Glomerular visceral epithelial cell (primary cell): ENCODE measurements around the gene PCBP3.
A peak's percentile ranks its signal among the peaks of the same experiment; 100 is the strongest.

Experiments
- DNase-seq: peaks from one replicate; pipeline ENCODE4 v3.0.0-alpha.2; 2016; ENCODE audit errors: extremely low spot score

The PCBP3 gene

GRCh38 chr21:45861156-45861870 is 217.8 kb downstream of the PCBP3 start:
- no peak for DNase-seq

GRCh38 chr21:45862543-45863207 is 219.2 kb downstream of the PCBP3 start:
- DNase-seq: no peak

GRCh38 chr21:45863267-45863666 is 219.7 kb downstream of the PCBP3 start:
- DNase-seq: no peak

- no peak for DNase-seq
Measured at GRCh38 chr21:45863751-45864150, 220.2 kb downstream of the PCBP3 start.

GRCh38 chr21:45864436-45864835 is 220.9 kb downstream of the PCBP3 start:
- no peak for DNase-seq

GRCh38 chr21:45865106-45865835 is 221.7 kb downstream of the PCBP3 start:
- DNase-seq: peak; percentile 51

GRCh38 chr21:45866551-45866950 is 223.0 kb downstream of the PCBP3 start:
- DNase-seq: no peak

- no peak for DNase-seq
Measured at GRCh38 chr21:45867041-45867666, 223.6 kb downstream of the PCBP3 start.

- DNase-seq: no peak
Measured at GRCh38 chr21:45867671-45868081, 224.2 kb downstream of the PCBP3 start.

GRCh38 chr21:45868086-45868485 is 224.6 kb downstream of the PCBP3 start:
- no peak for DNase-seq

GRCh38 chr21:45868488-45868887 is 225.0 kb downstream of the PCBP3 start:
- no peak for DNase-seq

- DNase-seq: peak; percentile 46
Measured at GRCh38 chr21:45869121-45870007, 225.8 kb downstream of the PCBP3 start.

GRCh38 chr21:45870421-45870820 is 226.9 kb downstream of the PCBP3 start:
- no peak for DNase-seq

GRCh38 chr21:45870851-45871615 is 227.5 kb downstream of the PCBP3 start:
- no peak for DNase-seq

GRCh38 chr21:45871616-45872236 is 228.2 kb downstream of the PCBP3 start:
- DNase-seq: no peak

GRCh38 chr21:45872471-45872870 is 228.9 kb downstream of the PCBP3 start:
- no peak for DNase-seq

- DNase-seq: no peak
Measured at GRCh38 chr21:45872902-45873301, 229.4 kb downstream of the PCBP3 start.

GRCh38 chr21:45873418-45873817 is 229.9 kb downstream of the PCBP3 start:
- no peak for DNase-seq

- DNase-seq: no peak
Measured at GRCh38 chr21:45873866-45874265, 230.3 kb downstream of the PCBP3 start.
